ENCODE results near the gene ABHD18. TPM values are rescaled to one million over a fixed set of nuclear protein-coding genes. Genes with fewer than 3 reads are reported as not detected.
"Not testable (repeated sequence)": the region's sequence is repeated elsewhere in the genome, so short reads cannot be mapped to it uniquely, and the experiment has no call there.

The ABHD18 gene
- polyA plus RNA-seq, 1 of the 3 experiments (the other 2 are of a cell fraction): 2.0 TPM

DNA sequence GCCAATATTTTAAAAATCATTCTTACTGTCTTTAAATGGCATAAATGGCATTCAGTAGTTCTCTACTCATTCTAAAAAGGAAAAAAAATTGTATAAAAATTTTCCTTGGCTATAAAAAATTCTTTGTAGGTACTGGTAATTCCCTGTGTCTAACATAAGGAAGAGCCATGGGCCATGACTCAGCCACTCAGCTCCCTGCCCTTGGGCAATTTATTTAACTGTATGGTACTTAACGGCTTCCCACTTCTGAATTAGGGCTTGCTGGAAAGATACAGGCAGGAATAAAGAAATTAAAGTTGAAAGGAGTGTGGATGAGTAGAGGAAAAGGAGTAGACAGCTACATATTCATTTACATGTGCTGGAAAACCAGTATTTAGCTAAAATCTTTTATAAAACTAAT is 30.6 kb downstream of the ABHD18 start:
- H4K20me1 ChIP-seq (ENCODE audit: insufficient read depth): no peaks in the 10 kb centered on the region
- no peak overlapping the region for H3K27ac ChIP-seq (ENCODE audit: low read depth in 2 of 2, low read length in 1 of 2)
- POLR2A ChIA-PET: no interaction called here
- H2AFZ ChIP-seq (ENCODE audit: low read depth): no peak overlapping the region
- no peaks in the 10 kb centered on the region for H3K9me2 ChIP-seq
- WGBS (ENCODE audit: low lambda C conversion rate): 64% methylated on average over 1 of the region's 1 CpG
- H3K79me2 ChIP-seq (ENCODE audit: insufficient read depth): no peaks in the 10 kb centered on the region
- peaks cover 4% of the 10 kb centered on the region for H3F3A ChIP-seq (replicated peaks; ENCODE audit: insufficient read depth)
- no peak for DNase-seq
- CTCF ChIA-PET: interaction anchor here (0.9 kb wide), 1 partner anchor 23 kb away, joined by 3 read pairs; no protein-coding TSS in a partner anchor
- no peak for TF ChIP-seq CHD2 (IDR thresholded peaks at IDR 0.05; ENCODE audit: low read length, partially characterized antibody)
- TF ChIP-seq, protein P1, sequence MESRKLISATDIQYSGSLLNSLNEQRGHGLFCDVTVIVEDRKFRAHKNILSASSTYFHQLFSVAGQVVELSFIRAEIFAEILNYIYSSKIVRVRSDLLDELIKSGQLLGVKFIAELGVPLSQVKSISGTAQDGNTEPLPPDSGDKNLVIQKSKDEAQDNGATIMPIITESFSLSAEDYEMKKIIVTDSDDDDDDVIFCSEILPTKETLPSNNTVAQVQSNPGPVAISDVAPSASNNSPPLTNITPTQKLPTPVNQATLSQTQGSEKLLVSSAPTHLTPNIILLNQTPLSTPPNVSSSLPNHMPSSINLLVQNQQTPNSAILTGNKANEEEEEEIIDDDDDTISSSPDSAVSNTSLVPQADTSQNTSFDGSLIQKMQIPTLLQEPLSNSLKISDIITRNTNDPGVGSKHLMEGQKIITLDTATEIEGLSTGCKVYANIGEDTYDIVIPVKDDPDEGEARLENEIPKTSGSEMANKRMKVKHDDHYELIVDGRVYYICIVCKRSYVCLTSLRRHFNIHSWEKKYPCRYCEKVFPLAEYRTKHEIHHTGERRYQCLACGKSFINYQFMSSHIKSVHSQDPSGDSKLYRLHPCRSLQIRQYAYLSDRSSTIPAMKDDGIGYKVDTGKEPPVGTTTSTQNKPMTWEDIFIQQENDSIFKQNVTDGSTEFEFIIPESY (IDR thresholded peaks at IDR 0.05; ENCODE audit: borderline replicate concordance, low read depth): no peak
- H3K9ac ChIP-seq: no peak overlapping the region
- no peaks in the 10 kb centered on the region for H3K4me1 ChIP-seq (ENCODE audit: control insufficient read depth in 1 of 2, insufficient read depth in 2 of 2, low read depth in 1 of 2, low read length in 1 of 2)
- no peak overlapping the region for H3K4me2 ChIP-seq
- peaks cover 0 to 15% of the 10 kb centered on the region in 2 experiments for H3K36me3 ChIP-seq (replicated peaks in 1 of 2; ENCODE audit: control insufficient read depth in 1 of 2, insufficient read depth in 2 of 2, low read length in 1 of 2)
- H3K27me3 ChIP-seq (ENCODE audit: insufficient read depth): no peaks in the 10 kb centered on the region
- H3K4me3 ChIP-seq (ENCODE audit: low read depth in 2 of 2, low read length in 1 of 2): no peak overlapping the region
- H3K9me3 ChIP-seq: no peaks in the 10 kb centered on the region; the same call in 1 of the 2 replicates

DNA sequence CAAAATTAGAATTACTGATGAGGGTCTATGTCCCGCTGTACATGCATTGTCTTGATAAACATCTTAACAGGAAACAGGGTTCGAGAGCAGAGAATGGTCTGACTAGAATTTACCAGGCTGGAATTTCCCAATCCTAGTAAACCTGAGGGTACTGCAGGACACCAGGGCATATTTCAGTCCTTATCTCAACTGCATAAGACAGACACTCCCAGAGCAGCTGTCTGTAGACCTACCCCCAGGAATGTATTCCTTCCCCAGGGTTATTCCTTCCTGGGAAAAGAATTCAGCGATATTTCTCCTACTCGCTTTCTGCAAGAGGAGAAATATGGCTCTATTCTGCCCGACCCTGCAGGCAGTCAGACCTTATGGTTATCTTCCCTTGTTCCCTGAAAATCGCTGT is 31.3 kb downstream of the ABHD18 start:
- POLR2A ChIA-PET; H3K27me3 ChIP-seq (ENCODE audit: insufficient read depth); H3K79me2 ChIP-seq (ENCODE audit: insufficient read depth); H4K20me1 ChIP-seq (ENCODE audit: insufficient read depth); H2AFZ ChIP-seq (ENCODE audit: low read depth); H3F3A ChIP-seq (replicated peaks; ENCODE audit: insufficient read depth); H3K4me1 ChIP-seq (ENCODE audit: control insufficient read depth in 1 of 2, insufficient read depth in 2 of 2, low read depth in 1 of 2, low read length in 1 of 2); DNase-seq; H3K4me2 ChIP-seq; CTCF ChIA-PET; H3K9ac ChIP-seq; H3K4me3 ChIP-seq (ENCODE audit: low read depth in 2 of 2, low read length in 1 of 2); H3K9me2 ChIP-seq; H3K9me3 ChIP-seq; H3K27ac ChIP-seq (ENCODE audit: low read depth in 2 of 2, low read length in 1 of 2): not testable (repeated sequence)
- peaks cover 0 to 20% of the 10 kb centered on the region in 2 experiments for H3K36me3 ChIP-seq (replicated peaks in 1 of 2; ENCODE audit: control insufficient read depth in 1 of 2, insufficient read depth in 2 of 2, low read length in 1 of 2)
- 96% methylated on average over 6 of the region's 6 CpGs for WGBS (ENCODE audit: low lambda C conversion rate)

DNA sequence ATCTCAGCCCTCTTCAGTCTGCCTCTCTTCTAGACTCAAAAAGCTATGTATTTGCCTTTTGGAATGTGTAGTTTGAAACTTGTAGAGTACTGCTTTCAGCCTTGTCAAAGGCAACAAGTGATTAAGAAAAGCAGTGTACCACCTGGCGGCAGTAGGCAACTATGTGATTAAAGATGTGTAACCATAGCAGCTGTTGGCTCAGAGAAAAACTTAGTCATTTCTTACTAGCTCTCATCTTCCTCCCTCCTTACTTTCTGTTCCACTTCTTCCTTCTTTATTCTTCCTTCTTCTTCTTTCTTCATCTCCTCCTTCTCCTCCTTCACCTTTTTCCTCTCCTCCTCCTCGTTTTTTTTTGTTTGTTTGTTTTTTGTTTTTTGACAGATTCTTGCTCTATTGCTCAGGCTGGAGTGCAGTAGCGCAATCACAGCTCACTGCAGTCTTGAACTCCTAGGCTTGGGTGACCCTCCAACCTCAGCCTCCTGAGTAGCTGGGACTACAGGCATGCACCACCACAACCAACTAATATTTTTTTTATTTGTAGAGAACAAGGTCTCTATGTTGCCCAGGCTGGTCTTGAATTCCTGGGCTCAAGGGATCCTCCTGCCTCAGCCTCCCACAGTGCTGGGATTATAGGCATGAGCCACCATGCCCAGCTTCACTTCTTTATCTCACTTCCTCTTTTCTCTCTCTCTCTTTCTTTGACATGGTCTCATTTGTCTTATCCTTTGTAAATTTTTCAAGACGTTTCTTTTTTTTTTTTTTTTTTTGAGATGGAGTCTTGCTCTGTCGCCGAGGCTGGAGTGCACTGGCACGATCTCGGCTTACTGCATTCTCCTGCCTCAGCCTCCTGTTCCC is 32.6 kb downstream of the ABHD18 start:
- ChIA-PET CTCF (interaction anchor here (0.8 kb wide), 1 partner anchor 49 kb away, joined by 3 read pairs; no protein-coding TSS in a partner anchor), POLR2A (no interaction called here)
- Histone ChIP-seq H3K4me2 (no peak overlapping the region), H3K9me3 (no peaks in the 10 kb centered on the region; the same call in 1 of the 2 replicates), H4K20me1 (ENCODE audit: insufficient read depth) (no peaks in the 10 kb centered on the region), H3K9ac (no peak overlapping the region), H3F3A (replicated peaks; ENCODE audit: insufficient read depth) (peaks cover 3% of the 10 kb centered on the region), H3K27ac (ENCODE audit: low read depth in 2 of 2, low read length in 1 of 2) (no peak overlapping the region), H3K27me3 (ENCODE audit: insufficient read depth) (no peaks in the 10 kb centered on the region), H3K4me1 (ENCODE audit: control insufficient read depth in 1 of 2, insufficient read depth in 2 of 2, low read depth in 1 of 2, low read length in 1 of 2) (no peaks in the 10 kb centered on the region), H3K79me2 (ENCODE audit: insufficient read depth) (no peaks in the 10 kb centered on the region), H3K4me3 (ENCODE audit: low read depth in 2 of 2, low read length in 1 of 2) (no peak overlapping the region), H3K36me3 (replicated peaks in 1 of 2; ENCODE audit: control insufficient read depth in 1 of 2, insufficient read depth in 2 of 2, low read length in 1 of 2) (peaks cover 0 to 22% of the 10 kb centered on the region in 2 experiments), H2AFZ (ENCODE audit: low read depth) (no peak overlapping the region), H3K9me2 (no peaks in the 10 kb centered on the region)
- 86% methylated on average over 8 of the region's 8 CpGs for WGBS (ENCODE audit: low lambda C conversion rate)
- no peak for DNase-seq
- no peak for TF ChIP-seq POLR2AphosphoS5 (IDR thresholded peaks at IDR 0.05; ENCODE audit: low read depth, low read length)
- TF ChIP-seq, protein P2, sequence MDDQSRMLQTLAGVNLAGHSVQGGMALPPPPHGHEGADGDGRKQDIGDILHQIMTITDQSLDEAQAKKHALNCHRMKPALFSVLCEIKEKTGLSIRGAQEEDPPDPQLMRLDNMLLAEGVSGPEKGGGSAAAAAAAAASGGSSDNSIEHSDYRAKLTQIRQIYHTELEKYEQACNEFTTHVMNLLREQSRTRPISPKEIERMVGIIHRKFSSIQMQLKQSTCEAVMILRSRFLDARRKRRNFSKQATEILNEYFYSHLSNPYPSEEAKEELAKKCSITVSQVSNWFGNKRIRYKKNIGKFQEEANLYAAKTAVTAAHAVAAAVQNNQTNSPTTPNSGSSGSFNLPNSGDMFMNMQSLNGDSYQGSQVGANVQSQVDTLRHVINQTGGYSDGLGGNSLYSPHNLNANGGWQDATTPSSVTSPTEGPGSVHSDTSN (IDR thresholded peaks at IDR 0.05): no peak
- TF ChIP-seq, protein P3, sequence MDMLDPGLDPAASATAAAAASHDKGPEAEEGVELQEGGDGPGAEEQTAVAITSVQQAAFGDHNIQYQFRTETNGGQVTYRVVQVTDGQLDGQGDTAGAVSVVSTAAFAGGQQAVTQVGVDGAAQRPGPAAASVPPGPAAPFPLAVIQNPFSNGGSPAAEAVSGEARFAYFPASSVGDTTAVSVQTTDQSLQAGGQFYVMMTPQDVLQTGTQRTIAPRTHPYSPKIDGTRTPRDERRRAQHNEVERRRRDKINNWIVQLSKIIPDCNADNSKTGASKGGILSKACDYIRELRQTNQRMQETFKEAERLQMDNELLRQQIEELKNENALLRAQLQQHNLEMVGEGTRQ (IDR thresholded peaks at IDR 0.05; ENCODE audit: borderline replicate concordance, low read depth, low read length): no peak
- TF ChIP-seq, protein P1 (IDR thresholded peaks at IDR 0.05; ENCODE audit: borderline replicate concordance, low read depth): no peak
- no peak for TF ChIP-seq MEF2A (IDR thresholded peaks at IDR 0.05; ENCODE audit: borderline replicate concordance, low read depth)
- TF ChIP-seq CHD2 (IDR thresholded peaks at IDR 0.05; ENCODE audit: low read length, partially characterized antibody): no peak
- TF ChIP-seq, protein P4, sequence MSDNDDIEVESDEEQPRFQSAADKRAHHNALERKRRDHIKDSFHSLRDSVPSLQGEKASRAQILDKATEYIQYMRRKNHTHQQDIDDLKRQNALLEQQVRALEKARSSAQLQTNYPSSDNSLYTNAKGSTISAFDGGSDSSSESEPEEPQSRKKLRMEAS (IDR thresholded peaks at IDR 0.05; ENCODE audit: low read depth): no peak
